Thyroid gland (tissue), 4 donors: ENCODE measurements around the gene C16orf86. TPM values are rescaled to one million over a fixed set of nuclear protein-coding genes. Genes with fewer than 3 reads are reported as not detected.
A peak's percentile ranks its signal among the peaks of the same experiment; 100 is the strongest.

Experiments
- DNase-seq, 2 donors: peaks; one replicate each; pipeline ENCODE4 v3.0.0-alpha.2; 2019
- H3K27ac ChIP-seq, 3 donors: fragments of 200-600 bp; sonication (generic); 1 replicate in 2 of 3; 2 replicates in 1 of 3; pipeline ENCODE4 v1.5.1; 2016 to 2019; ENCODE audit warnings: mild to moderate bottlenecking in 1 of 3, moderate library complexity in 1 of 3
- H3K27me3 ChIP-seq: fragments of 200-600 bp; sonication (generic); one replicate; pipeline ENCODE4 v1.5.1; 2019
- H3K36me3 ChIP-seq, 2 donors: fragments of 200-600 bp; sonication (generic); one replicate each; pipeline ENCODE4 v1.5.1; 2016 to 2019
- H3K4me1 ChIP-seq, 2 donors: fragments of 200-600 bp; sonication (generic); one replicate each; pipeline ENCODE4 v1.5.1; 2017 to 2019
- H3K4me3 ChIP-seq, 3 donors: fragments of 200-600 bp; sonication (generic); replicated peaks in 1 of 3; 1 replicate in 2 of 3; 2 replicates in 1 of 3; pipeline ENCODE4 v1.5.1; 2016; ENCODE audit warnings: mild to moderate bottlenecking in 1 of 3
- H3K9me3 ChIP-seq: fragments of 200-600 bp; sonication (generic); one replicate; pipeline ENCODE4 v1.5.1; 2017
- CTCF ChIP-seq, 6 experiments: fragments of 200-600 bp in 3 of 6; fragments of 450-650 bp in 3 of 6; sonication (generic) in 3 of 6; IDR thresholded peaks; one replicate each; pipeline ENCODE4 v1.5.1; 2016 to 2019; ENCODE audit warnings: antibody characterized with exemption in 6 of 6, mild to moderate bottlenecking in 2 of 6, inconsistent platforms in 1 of 6, moderate library complexity in 1 of 6
- POLR2A ChIP-seq, 2 donors: fragments of 450-650 bp; IDR thresholded peaks; one replicate each; pipeline ENCODE4 v1.6.1; 2017; ENCODE audit warnings: antibody characterized with exemption in 2 of 2, mild to moderate bottlenecking in 2 of 2, moderate library complexity in 1 of 2
- WGBS, 2 donors: methylation state at CpG; one replicate each; pipeline ENCODE4 v1.1.5; 2017; 5-methylcytosine and 5-hydroxymethylcytosine counted together
- intact Hi-C: fragments of 100-400 bp; cut with DNase I; formaldehyde crosslinking; loops from one replicate; pipeline ENCODE4 v1.15.1; 2023
- total RNA-seq, 4 donors: library from RNA; depleted of rRNA; stranded (reverse); fragments of >200 nt; gene quantifications; one replicate each; pipeline ENCODE4 v1.2.3, GENCODE V29; 2016

Gene C16orf86
- total RNA-seq, 4 donors from 2014 or later, result 3.9 to 10.7 (median 6.9) TPM

- TF ChIP-seq CTCF (IDR thresholded peaks at IDR 0.05), result no peak
- TF ChIP-seq POLR2A (IDR thresholded peaks at IDR 0.05), result no peak
- intact Hi-C loops, result no loop called here
- H3K9me3 ChIP-seq, result no peaks in the 10 kb centered on the region
- H3K36me3 ChIP-seq, result no peaks in the 10 kb centered on the region
- peak; percentile 80 to 81 for DNase-seq
- 21 to 28% methylated on average over 2 of the region's 2 CpGs for WGBS, 2 donors
- H3K4me3 ChIP-seq, result no peak overlapping the region
- H3K27ac ChIP-seq, result no peak overlapping the region
- H3K4me1 ChIP-seq, result peaks cover 6 to 12% of the 10 kb centered on the region in 2 donors
- no peaks in the 10 kb centered on the region for H3K27me3 ChIP-seq
Observed at GRCh38 chr16:67694611-67695010, 28.0 kb downstream of the C16orf86 start.

GRCh38 chr16:67697422-67698185, 31.0 kb downstream of the C16orf86 start:
- Histone ChIP-seq H3K36me3 (no peaks in the 10 kb centered on the region), H3K27me3 (no peaks in the 10 kb centered on the region), H3K27ac (no peak overlapping the region), H3K4me3 (no peak overlapping the region), H3K4me1 (peaks cover 6 to 12% of the 10 kb centered on the region in 2 donors), H3K9me3 (no peaks in the 10 kb centered on the region)
- 75 to 87% methylated on average over 4 of the region's 4 CpGs for WGBS, 2 donors
- no peak for DNase-seq
- intact Hi-C loops, result no loop called here
- TF ChIP-seq CTCF (IDR thresholded peaks at IDR 0.05) (no peak), POLR2A (IDR thresholded peaks at IDR 0.05) (no peak)

- WGBS, 2 donors, result 95 to 99% methylated on average over 7 of the region's 7 CpGs
- H3K27me3 ChIP-seq, result no peaks in the 10 kb centered on the region
- no peak overlapping the region for H3K27ac ChIP-seq
- no peaks in the 10 kb centered on the region for H3K36me3 ChIP-seq
- intact Hi-C loops, result no loop called here
- peaks cover 3 to 9% of the 10 kb centered on the region in 2 donors for H3K4me1 ChIP-seq
- TF ChIP-seq POLR2A (IDR thresholded peaks at IDR 0.05) (no peak), CTCF (IDR thresholded peaks at IDR 0.05) (no peak)
- no peak overlapping the region for H3K4me3 ChIP-seq
- no peak for DNase-seq
- H3K9me3 ChIP-seq, result no peaks in the 10 kb centered on the region
Observed at GRCh38 chr16:67699265-67699664, 32.7 kb downstream of the C16orf86 start.

GRCh38 chr16:67701420-67701819, 34.8 kb downstream of the C16orf86 start:
- Histone ChIP-seq H3K4me3 (no peak overlapping the region), H3K4me1 (no peaks in the 10 kb centered on the region), H3K27me3 (no peaks in the 10 kb centered on the region), H3K27ac (no peak overlapping the region), H3K9me3 (no peaks in the 10 kb centered on the region), H3K36me3 (no peaks in the 10 kb centered on the region)
- intact Hi-C loops, result no loop called here
- TF ChIP-seq POLR2A (IDR thresholded peaks at IDR 0.05), result no peak
- TF ChIP-seq CTCF (IDR thresholded peaks at IDR 0.05), result no peak
- DNase-seq, result no peak
- WGBS, 2 donors, result 90 to 97% methylated on average over 1 of the region's 1 CpG

- no peak for DNase-seq
- 94 to 97% methylated on average over 4 of the region's 4 CpGs for WGBS, 2 donors
- no peaks in the 10 kb centered on the region for H3K4me1 ChIP-seq
- intact Hi-C loops, result no loop called here
- no peaks in the 10 kb centered on the region for H3K27me3 ChIP-seq
- H3K9me3 ChIP-seq, result no peaks in the 10 kb centered on the region
- no peak for TF ChIP-seq POLR2A (IDR thresholded peaks at IDR 0.05)
- no peak overlapping the region for H3K27ac ChIP-seq
- H3K36me3 ChIP-seq, result no peaks in the 10 kb centered on the region
- H3K4me3 ChIP-seq, result no peak overlapping the region
Observed at GRCh38 chr16:67702130-67702529, 35.5 kb downstream of the C16orf86 start.
